PC-9 (cell line): ENCODE measurements around the gene SCARB1.

Experiments used
- EZH2 ChIP-seq: fragments of 200-600 bp; sonication (generic); IDR thresholded peaks from 2 replicates; pipeline ENCODE4 v1.8.0; 2017; ENCODE audit warnings: antibody characterized with exemption, low read depth
- TF ChIP-seq, protein P1 (sequence below): fragments of 200-600 bp; sonication (generic); conservative IDR thresholded peaks from 2 replicates; pipeline ENCODE4 v1.6.1; 2017; ENCODE audit warnings: mixed run types, antibody characterized with exemption, mild to moderate bottlenecking, moderate library complexity

DNA sequence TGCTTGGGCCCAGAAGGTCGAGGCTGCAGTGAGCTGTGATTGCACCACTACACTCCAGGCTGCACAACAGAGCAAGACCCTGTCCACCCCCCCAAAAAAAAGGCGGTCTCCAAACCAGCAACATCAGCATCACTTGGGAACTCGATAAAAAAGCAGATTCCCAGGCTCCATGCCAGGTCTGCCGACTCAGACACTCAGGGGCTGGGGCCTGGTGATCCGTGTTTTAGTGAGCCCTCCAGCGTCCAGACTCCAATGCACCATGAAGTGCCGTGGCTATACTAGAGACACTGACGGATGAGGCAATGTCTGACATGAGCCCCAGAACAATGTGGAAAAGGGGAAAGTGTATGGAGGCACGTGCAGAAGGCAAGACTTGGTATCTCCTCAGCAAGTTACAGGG is 28.8 kb downstream of the SCARB1 start:
- TF ChIP-seq, protein P1, sequence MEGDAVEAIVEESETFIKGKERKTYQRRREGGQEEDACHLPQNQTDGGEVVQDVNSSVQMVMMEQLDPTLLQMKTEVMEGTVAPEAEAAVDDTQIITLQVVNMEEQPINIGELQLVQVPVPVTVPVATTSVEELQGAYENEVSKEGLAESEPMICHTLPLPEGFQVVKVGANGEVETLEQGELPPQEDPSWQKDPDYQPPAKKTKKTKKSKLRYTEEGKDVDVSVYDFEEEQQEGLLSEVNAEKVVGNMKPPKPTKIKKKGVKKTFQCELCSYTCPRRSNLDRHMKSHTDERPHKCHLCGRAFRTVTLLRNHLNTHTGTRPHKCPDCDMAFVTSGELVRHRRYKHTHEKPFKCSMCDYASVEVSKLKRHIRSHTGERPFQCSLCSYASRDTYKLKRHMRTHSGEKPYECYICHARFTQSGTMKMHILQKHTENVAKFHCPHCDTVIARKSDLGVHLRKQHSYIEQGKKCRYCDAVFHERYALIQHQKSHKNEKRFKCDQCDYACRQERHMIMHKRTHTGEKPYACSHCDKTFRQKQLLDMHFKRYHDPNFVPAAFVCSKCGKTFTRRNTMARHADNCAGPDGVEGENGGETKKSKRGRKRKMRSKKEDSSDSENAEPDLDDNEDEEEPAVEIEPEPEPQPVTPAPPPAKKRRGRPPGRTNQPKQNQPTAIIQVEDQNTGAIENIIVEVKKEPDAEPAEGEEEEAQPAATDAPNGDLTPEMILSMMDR, result no peak
- no peak for TF ChIP-seq EZH2
